ENCODE measurements around the gene TNFRSF18.
"Not testable (repeated sequence)": the region's sequence is repeated elsewhere in the genome, so short reads cannot be mapped to it uniquely, and the experiment has no call there.

Gene TNFRSF18

DNA sequence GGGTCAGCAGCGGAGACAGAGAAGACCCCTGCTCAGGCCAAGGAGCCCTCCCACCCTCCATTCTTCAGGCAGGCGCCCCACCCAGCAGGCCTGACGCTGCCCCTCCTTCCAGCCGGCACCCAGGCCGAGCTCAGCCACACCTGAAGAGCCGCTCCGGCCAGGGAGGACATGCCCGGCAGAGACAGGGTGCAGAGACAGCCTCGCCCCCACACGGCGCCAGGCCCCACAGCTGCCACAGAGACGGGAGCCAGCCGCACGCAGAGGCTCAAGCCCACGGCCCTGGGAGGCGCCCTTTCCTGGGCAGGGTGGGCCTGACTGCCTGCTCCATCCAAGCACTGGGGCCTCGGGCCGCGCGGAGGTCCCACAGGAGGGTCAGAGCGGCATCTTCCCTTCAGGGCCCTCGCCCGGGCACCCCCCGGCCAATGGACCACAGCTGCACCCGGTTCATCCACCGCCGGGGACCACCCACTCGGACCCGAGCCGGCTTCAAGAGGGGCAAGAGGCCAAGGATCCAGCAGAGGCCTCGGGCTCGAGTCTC, 27.5 kb downstream of the TNFRSF18 start:
- TF ChIP-seq, protein P1, sequence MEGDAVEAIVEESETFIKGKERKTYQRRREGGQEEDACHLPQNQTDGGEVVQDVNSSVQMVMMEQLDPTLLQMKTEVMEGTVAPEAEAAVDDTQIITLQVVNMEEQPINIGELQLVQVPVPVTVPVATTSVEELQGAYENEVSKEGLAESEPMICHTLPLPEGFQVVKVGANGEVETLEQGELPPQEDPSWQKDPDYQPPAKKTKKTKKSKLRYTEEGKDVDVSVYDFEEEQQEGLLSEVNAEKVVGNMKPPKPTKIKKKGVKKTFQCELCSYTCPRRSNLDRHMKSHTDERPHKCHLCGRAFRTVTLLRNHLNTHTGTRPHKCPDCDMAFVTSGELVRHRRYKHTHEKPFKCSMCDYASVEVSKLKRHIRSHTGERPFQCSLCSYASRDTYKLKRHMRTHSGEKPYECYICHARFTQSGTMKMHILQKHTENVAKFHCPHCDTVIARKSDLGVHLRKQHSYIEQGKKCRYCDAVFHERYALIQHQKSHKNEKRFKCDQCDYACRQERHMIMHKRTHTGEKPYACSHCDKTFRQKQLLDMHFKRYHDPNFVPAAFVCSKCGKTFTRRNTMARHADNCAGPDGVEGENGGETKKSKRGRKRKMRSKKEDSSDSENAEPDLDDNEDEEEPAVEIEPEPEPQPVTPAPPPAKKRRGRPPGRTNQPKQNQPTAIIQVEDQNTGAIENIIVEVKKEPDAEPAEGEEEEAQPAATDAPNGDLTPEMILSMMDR (IDR thresholded peaks at IDR 0.05; ENCODE audit: low read depth, low read length, missing control alignments), result no peak
- no peak overlapping the region for H3K4me3 ChIP-seq (replicated peaks; ENCODE audit: low read depth, low read length)
- no peak for DNase-seq (ENCODE audit: extremely low read depth, low read depth)

DNA sequence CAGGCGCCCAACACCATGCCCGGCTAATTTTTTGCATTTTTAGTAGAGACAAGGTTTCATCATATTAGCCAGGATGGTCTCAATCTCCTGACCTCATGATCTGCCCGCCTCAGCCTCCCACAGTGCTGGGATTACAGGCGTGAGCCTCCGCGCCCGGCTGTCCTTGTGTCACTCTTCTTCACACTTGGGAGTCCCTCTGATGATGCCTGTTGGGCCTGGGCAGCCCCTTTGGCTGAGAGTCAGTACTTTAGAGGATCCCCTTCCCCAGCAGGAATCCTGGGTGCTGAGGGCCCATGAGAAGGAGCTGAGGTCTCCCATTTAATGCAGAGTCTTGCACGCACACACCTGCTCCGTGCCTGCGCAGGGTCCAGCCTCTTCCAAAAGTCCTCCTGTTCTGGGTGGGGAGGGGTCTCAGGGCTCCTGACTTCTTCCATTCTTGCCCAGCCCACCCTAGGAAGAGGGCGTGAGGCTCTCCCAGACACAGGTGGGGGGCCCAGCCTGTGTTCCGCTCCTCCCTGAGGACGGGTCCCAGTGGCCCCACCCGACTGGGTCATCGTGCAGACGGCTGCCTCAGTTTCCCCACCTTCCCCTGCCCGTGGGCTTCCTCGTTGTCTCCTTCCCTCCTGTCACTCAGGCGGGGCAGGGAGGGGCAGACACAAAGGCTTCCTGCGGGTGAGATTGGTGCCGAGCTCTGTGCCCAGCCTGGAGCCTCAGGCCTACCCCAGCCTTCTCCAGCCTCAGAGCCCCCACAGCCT, 28.8 kb downstream of the TNFRSF18 start:
- H3K4me3 ChIP-seq (replicated peaks; ENCODE audit: low read depth, low read length), result no peak overlapping the region
- TF ChIP-seq, protein P1 (IDR thresholded peaks at IDR 0.05; ENCODE audit: low read depth, low read length, missing control alignments), result no peak
- DNase-seq (ENCODE audit: extremely low read depth, low read depth), result no peak

GRCh38 chr1:1176931-1177330, 29.5 kb downstream of the TNFRSF18 start:
- no peak overlapping the region for H3K4me3 ChIP-seq (replicated peaks; ENCODE audit: low read depth, low read length)
- TF ChIP-seq, protein P1 (IDR thresholded peaks at IDR 0.05; ENCODE audit: low read depth, low read length, missing control alignments), result no peak
- DNase-seq (ENCODE audit: extremely low read depth, low read depth), result no peak

- H3K4me3 ChIP-seq (replicated peaks; ENCODE audit: low read depth, low read length); DNase-seq (ENCODE audit: extremely low read depth, low read depth): not testable (repeated sequence)
These were observed 30.2 kb downstream of the TNFRSF18 start for GRCh38 chr1:1176063-1176761.

GRCh38 chr1:1175221-1176062, 30.9 kb downstream of the TNFRSF18 start:
- DNase-seq (ENCODE audit: extremely low read depth, low read depth), result no peak
- TF ChIP-seq, protein P1 (IDR thresholded peaks at IDR 0.05; ENCODE audit: low read depth, low read length, missing control alignments), result no peak
- H3K4me3 ChIP-seq (replicated peaks; ENCODE audit: low read depth, low read length), result no peak overlapping the region

- H3K4me3 ChIP-seq (replicated peaks; ENCODE audit: low read depth, low read length), result no peak within 1 kb of the TSS
- DNase-seq (ENCODE audit: extremely low read depth, low read depth), result no peak
- TF ChIP-seq, protein P1 (IDR thresholded peaks at IDR 0.05; ENCODE audit: low read depth, low read length, missing control alignments), result no peak
These were observed 32.5 kb downstream of the TNFRSF18 start, which contains the start of gene TTLL10 for GRCh38 chr1:1173793-1174415. TSS of gene TTLL10 (plus strand) at chr1:1173880. CDS start at chr1:1179216, 5,336 bp downstream.

Data from HFF-Myc (cell line).